Measurements from ENCODE around the gene VGLL4.

VGLL4 gene

GRCh38 chr3:11560746-11561145, 83.0 kb downstream of the VGLL4 start:
- no peak overlapping the region for H3K4me3 ChIP-seq (ENCODE audit: insufficient read depth, low read length, poor library complexity, severe bottlenecking)
- peaks cover 5% of the 10 kb centered on the region; the same call in 1 of the 2 replicates for H3K36me3 ChIP-seq (ENCODE audit: low read length)
- peaks cover 3% of the 10 kb centered on the region; the same call in 1 of the 2 replicates for H3K79me2 ChIP-seq (ENCODE audit: insufficient read depth, low read length)
- H4K20me1 ChIP-seq (ENCODE audit: low read depth, low read length) = no peaks in the 10 kb centered on the region; the same call in 1 of the 2 replicates
- H3K27ac ChIP-seq (ENCODE audit: low read depth, low read length) = no peak overlapping the region
- H3K4me2 ChIP-seq (ENCODE audit: low read depth, low read length, poor library complexity, severe bottlenecking) = no peak overlapping the region
- no peak for TF ChIP-seq EZH2phosphoT487 (conservative IDR thresholded peaks at IDR 0.05; ENCODE audit: low read length)
- TF ChIP-seq CTCF (IDR thresholded peaks at IDR 0.05; ENCODE audit: insufficient read depth, low read length, poor library complexity, severe bottlenecking) = no peak
- no peak overlapping the region for H2AFZ ChIP-seq (ENCODE audit: low read depth, low read length, severe bottlenecking)
- no peaks in the 10 kb centered on the region for H3K27me3 ChIP-seq (ENCODE audit: low read length)
- no peaks in the 10 kb centered on the region for H3K9me3 ChIP-seq (ENCODE audit: insufficient read depth, low read length)
- no peak overlapping the region for H3K9ac ChIP-seq (ENCODE audit: low read length)
- H3F3A ChIP-seq (ENCODE audit: insufficient read depth) = no peaks in the 10 kb centered on the region
- no peaks in the 10 kb centered on the region for H3K9me2 ChIP-seq (replicated peaks; ENCODE audit: insufficient read depth, low read length)

DNA sequence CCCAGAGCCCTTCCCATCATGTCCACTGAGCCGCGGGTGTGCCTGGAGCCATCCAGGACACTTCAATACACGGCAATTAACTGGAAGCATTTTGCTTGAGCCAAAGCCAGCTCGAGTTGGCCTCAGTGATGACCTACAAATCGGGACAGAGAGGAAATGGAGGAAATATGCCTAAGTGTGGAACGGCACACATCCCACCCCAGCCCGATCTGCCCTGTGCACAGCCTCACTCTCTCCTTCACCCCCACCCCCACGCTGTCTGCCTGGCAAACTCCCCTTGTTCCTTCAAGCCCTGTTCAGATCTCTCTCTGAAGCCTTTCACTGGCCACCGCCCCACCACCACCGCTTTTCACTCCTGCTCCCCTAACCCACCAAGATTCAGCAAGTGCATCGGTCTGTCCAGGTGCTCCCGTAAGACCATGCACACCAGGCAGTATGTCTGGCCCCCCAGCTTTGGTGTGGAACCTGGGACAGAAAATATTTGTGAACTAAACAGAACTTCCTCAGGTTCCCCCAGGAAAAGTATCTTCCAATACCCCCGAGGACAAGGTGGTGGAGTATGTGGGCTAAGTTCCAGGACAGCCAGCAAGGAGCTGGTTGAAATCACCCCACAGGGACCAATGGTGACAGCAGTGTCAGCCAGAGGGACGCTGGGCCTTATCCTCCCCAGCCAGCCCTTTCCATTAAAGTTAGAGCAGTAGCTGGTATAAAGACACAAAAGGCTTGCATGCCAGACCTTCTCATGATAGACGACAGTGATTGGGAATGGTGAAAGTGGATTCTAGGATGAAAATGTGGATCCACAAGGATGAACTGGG, 83.7 kb downstream of the VGLL4 start:
- no peak overlapping the region for H3K4me2 ChIP-seq (ENCODE audit: low read depth, low read length, poor library complexity, severe bottlenecking)
- H2AFZ ChIP-seq (ENCODE audit: low read depth, low read length, severe bottlenecking) = no peak overlapping the region
- no peaks in the 10 kb centered on the region for H4K20me1 ChIP-seq (ENCODE audit: low read depth, low read length)
- no peaks in the 10 kb centered on the region for H3K27me3 ChIP-seq (ENCODE audit: low read length)
- no peak overlapping the region for H3K27ac ChIP-seq (ENCODE audit: low read depth, low read length)
- H3K9ac ChIP-seq (ENCODE audit: low read length) = no peak overlapping the region
- no peaks in the 10 kb centered on the region for H3K9me3 ChIP-seq (ENCODE audit: insufficient read depth, low read length)
- peaks cover 3% of the 10 kb centered on the region; the same call in 1 of the 2 replicates for H3K79me2 ChIP-seq (ENCODE audit: insufficient read depth, low read length)
- no peak overlapping the region for H3K4me3 ChIP-seq (ENCODE audit: insufficient read depth, low read length, poor library complexity, severe bottlenecking)
- TF ChIP-seq EZH2phosphoT487 (conservative IDR thresholded peaks at IDR 0.05; ENCODE audit: low read length) (no peak), CTCF (IDR thresholded peaks at IDR 0.05; ENCODE audit: insufficient read depth, low read length, poor library complexity, severe bottlenecking) (no peak)
- no peaks in the 10 kb centered on the region for H3K9me2 ChIP-seq (replicated peaks; ENCODE audit: insufficient read depth, low read length)
- H3F3A ChIP-seq (ENCODE audit: insufficient read depth) = no peaks in the 10 kb centered on the region
- H3K36me3 ChIP-seq (ENCODE audit: low read length) = peaks cover 5% of the 10 kb centered on the region; the same call in 1 of the 2 replicates

GRCh38 chr3:11558918-11559815, 84.5 kb downstream of the VGLL4 start:
- Histone ChIP-seq H4K20me1 (ENCODE audit: low read depth, low read length) (no peaks in the 10 kb centered on the region), H3K9me2 (replicated peaks; ENCODE audit: insufficient read depth, low read length) (no peaks in the 10 kb centered on the region), H2AFZ (ENCODE audit: low read depth, low read length, severe bottlenecking) (no peak overlapping the region), H3K9me3 (ENCODE audit: insufficient read depth, low read length) (no peaks in the 10 kb centered on the region), H3K4me3 (ENCODE audit: insufficient read depth, low read length, poor library complexity, severe bottlenecking) (no peak overlapping the region), H3K27me3 (ENCODE audit: low read length) (no peaks in the 10 kb centered on the region), H3K9ac (ENCODE audit: low read length) (no peak overlapping the region), H3K36me3 (ENCODE audit: low read length) (peaks cover 5% of the 10 kb centered on the region; the same call in 1 of the 2 replicates), H3K4me2 (ENCODE audit: low read depth, low read length, poor library complexity, severe bottlenecking) (no peak overlapping the region), H3F3A (ENCODE audit: insufficient read depth) (no peaks in the 10 kb centered on the region), H3K27ac (ENCODE audit: low read depth, low read length) (no peak overlapping the region), H3K79me2 (ENCODE audit: insufficient read depth, low read length) (peaks cover 3% of the 10 kb centered on the region; the same call in 1 of the 2 replicates)
- no peak for TF ChIP-seq CTCF (IDR thresholded peaks at IDR 0.05; ENCODE audit: insufficient read depth, low read length, poor library complexity, severe bottlenecking)
- TF ChIP-seq EZH2phosphoT487 (conservative IDR thresholded peaks at IDR 0.05; ENCODE audit: low read length) = no peak
